ENCODE measurements around the gene TF. TPM values are rescaled to one million over a fixed set of nuclear protein-coding genes. Genes with fewer than 3 reads are reported as not detected.

TF gene
- total RNA-seq, 1 experiment from 2014 or later, result 0.09 TPM

DNA sequence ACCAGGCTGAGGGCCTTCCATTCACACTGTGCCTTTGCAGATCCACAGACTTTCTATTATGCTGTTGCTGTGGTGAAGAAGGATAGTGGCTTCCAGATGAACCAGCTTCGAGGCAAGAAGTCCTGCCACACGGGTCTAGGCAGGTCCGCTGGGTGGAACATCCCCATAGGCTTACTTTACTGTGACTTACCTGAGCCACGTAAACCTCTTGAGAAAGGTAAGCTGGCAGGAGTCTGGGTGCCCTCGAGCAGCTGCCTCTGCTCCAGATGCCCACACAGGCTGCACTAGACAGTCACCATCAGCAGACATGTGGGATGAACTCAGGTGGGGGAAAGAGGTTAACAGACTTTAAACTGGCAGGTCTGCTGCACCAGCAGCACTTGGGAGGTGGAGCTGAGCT, 8.3 kb downstream of the TF start:
- no peak overlapping the region for H3K4ac ChIP-seq (ENCODE audit: low read depth, low read length)
- H3K36me3 Mint-ChIP-seq (ENCODE audit: insufficient read depth in 1 of 3, low read depth in 3 of 3), result no peaks in the 10 kb centered on the region; a peak in 1 of 7 replicates
- H3K79me1 ChIP-seq (ENCODE audit: insufficient read depth, low read depth, low read length, poor library complexity, severe bottlenecking), result no peaks in the 10 kb centered on the region
- H3K18ac ChIP-seq (ENCODE audit: insufficient read length, low read depth, low read length), result no peak overlapping the region
- H2BK12ac ChIP-seq (ENCODE audit: insufficient read length, low read depth, low read length), result no peak overlapping the region
- H4K91ac ChIP-seq (ENCODE audit: insufficient read length, low read depth, low read length), result no peak overlapping the region
- TF ChIP-seq, protein P1, sequence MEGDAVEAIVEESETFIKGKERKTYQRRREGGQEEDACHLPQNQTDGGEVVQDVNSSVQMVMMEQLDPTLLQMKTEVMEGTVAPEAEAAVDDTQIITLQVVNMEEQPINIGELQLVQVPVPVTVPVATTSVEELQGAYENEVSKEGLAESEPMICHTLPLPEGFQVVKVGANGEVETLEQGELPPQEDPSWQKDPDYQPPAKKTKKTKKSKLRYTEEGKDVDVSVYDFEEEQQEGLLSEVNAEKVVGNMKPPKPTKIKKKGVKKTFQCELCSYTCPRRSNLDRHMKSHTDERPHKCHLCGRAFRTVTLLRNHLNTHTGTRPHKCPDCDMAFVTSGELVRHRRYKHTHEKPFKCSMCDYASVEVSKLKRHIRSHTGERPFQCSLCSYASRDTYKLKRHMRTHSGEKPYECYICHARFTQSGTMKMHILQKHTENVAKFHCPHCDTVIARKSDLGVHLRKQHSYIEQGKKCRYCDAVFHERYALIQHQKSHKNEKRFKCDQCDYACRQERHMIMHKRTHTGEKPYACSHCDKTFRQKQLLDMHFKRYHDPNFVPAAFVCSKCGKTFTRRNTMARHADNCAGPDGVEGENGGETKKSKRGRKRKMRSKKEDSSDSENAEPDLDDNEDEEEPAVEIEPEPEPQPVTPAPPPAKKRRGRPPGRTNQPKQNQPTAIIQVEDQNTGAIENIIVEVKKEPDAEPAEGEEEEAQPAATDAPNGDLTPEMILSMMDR (conservative IDR thresholded peaks at IDR 0.05), result no peak
- no peak for DNase-seq
- no peaks in the 10 kb centered on the region; a peak in 1 of 5 replicates for H3K9me3 Mint-ChIP-seq
- no peak overlapping the region for H2BK5ac ChIP-seq (ENCODE audit: insufficient read length, low read length)
- no peak overlapping the region for H2BK15ac ChIP-seq (ENCODE audit: low read depth, low read length)
- WGBS (ENCODE audit: extremely low coverage, insufficient read length, low lambda C conversion rate), result no CpG with 5 or more reads among the region's 5 CpGs
- no peak overlapping the region for H3K56ac ChIP-seq (ENCODE audit: insufficient read length, low read depth, low read length)
- no peak overlapping the region for H2BK20ac ChIP-seq (ENCODE audit: low read depth, low read length, poor library complexity, severe bottlenecking)
- no peak overlapping the region for H2AFZ ChIP-seq (ENCODE audit: low read length)
- no peaks in the 10 kb centered on the region for H3K27me3 ChIP-seq (ENCODE audit: insufficient read depth, low read length)
- H2BK120ac ChIP-seq (ENCODE audit: low read depth, low read length, poor library complexity, severe bottlenecking), result no peak overlapping the region
- H3T11ph ChIP-seq (ENCODE audit: low read length), result no peak overlapping the region
- H3K14ac ChIP-seq (ENCODE audit: insufficient read depth, low read length), result no peak overlapping the region
- H4K5ac ChIP-seq (ENCODE audit: insufficient read length, low read depth, low read length), result no peak overlapping the region
- H3K23ac ChIP-seq (ENCODE audit: insufficient read length, low read depth, low read length), result no peak overlapping the region
- no peak overlapping the region for H3K4me3 Mint-ChIP-seq
- peak overlapping the region in 1 of 3 experiments; percentile 76; a peak in 1 of 7 replicates for H3K27ac Mint-ChIP-seq
- H3K9ac ChIP-seq (ENCODE audit: extremely low read depth, insufficient read length, low read length), result no peak overlapping the region
- H3K23me2 ChIP-seq (ENCODE audit: insufficient read length, low read depth, low read length, poor library complexity, severe bottlenecking), result no peaks in the 10 kb centered on the region
- peaks cover 4% of the 10 kb centered on the region; the same call in 1 of the 2 replicates for H3K27me3 Mint-ChIP-seq (ENCODE audit: low read depth)
- no peak overlapping the region for H3K27ac ChIP-seq (ENCODE audit: insufficient read length, low read depth, low read length)
- H3K4me1 Mint-ChIP-seq, result peaks cover 25 to 26% of the 10 kb centered on the region in 2 experiments
- H4K8ac ChIP-seq (replicated peaks; ENCODE audit: insufficient read length, low read depth, low read length), result no peak overlapping the region
- no peaks in the 10 kb centered on the region for H4K20me1 ChIP-seq (ENCODE audit: control insufficient read depth, insufficient read depth, insufficient read length)
- H3K4me2 ChIP-seq (ENCODE audit: insufficient read depth, insufficient read length, low read length), result no peak overlapping the region
- no peaks in the 10 kb centered on the region for H3K4me1 ChIP-seq (ENCODE audit: insufficient read depth, low read length)
- no peaks in the 10 kb centered on the region for H3K9me3 ChIP-seq (ENCODE audit: control insufficient read depth, low read depth, low read length)
- no peaks in the 10 kb centered on the region for H3K79me2 ChIP-seq (ENCODE audit: insufficient read depth, low read length)
- no peak overlapping the region for H2AK5ac ChIP-seq (ENCODE audit: insufficient read length, low read length)

Measured in H9 (cell line).